Breast epithelium (tissue), 4 donors: ENCODE data around the gene RNF41. TPM values are rescaled to one million over a fixed set of nuclear protein-coding genes. Genes with fewer than 3 reads are reported as not detected.
A peak's percentile ranks its signal among the peaks of the same experiment; 100 is the strongest.

ENCODE experiments used
- DNase-seq, 2 donors: peaks; one replicate each; pipeline ENCODE4 v3.0.0-alpha.2; 2019; ENCODE audit warnings: low spot score in 2 of 2
- H3K27ac ChIP-seq, 2 donors: fragments of 200-600 bp; sonication (generic) in 1 of 2; one replicate each; pipeline ENCODE4 v1.5.1; 2016 to 2019; ENCODE audit warnings: mild to moderate bottlenecking in 1 of 2
- H3K27me3 ChIP-seq, 2 donors: fragments of 200-600 bp; sonication (generic) in 1 of 2; one replicate each; pipeline versions ENCODE4 v1.5.1 to v1.6.0; 2017 to 2019; ENCODE audit warnings: control low read depth in 1 of 2, mild to moderate bottlenecking in 1 of 2
- H3K36me3 ChIP-seq: fragments of 200-600 bp; one replicate; pipeline ENCODE4 v1.5.1; 2019
- H3K4me1 ChIP-seq, 2 donors: fragments of 200-600 bp; sonication (generic); one replicate each; pipeline ENCODE4 v1.5.1; 2016 to 2019; ENCODE audit warnings: control low read depth in 1 of 2
- H3K4me3 ChIP-seq, 3 donors: fragments of 200-600 bp; sonication (generic); 1 replicate in 2 of 3; 2 replicates in 1 of 3; pipeline ENCODE4 v1.5.1; 2016 to 2019; ENCODE audit warnings: mild to moderate bottlenecking in 3 of 3, moderate library complexity in 2 of 3
- H3K9me3 ChIP-seq, 2 donors: fragments of 200-600 bp; sonication (generic) in 1 of 2; one replicate each; pipeline ENCODE4 v1.5.1; 2016 to 2019; ENCODE audit warnings: control low read depth in 1 of 2
- POLR2A ChIP-seq: fragments of 450-650 bp; IDR thresholded peaks from one replicate; pipeline ENCODE4 v1.6.1; 2016; ENCODE audit warnings: antibody characterized with exemption, mild to moderate bottlenecking, moderate library complexity
- POLR2AphosphoS5 ChIP-seq, 3 donors: sonication (generic); formaldehyde crosslinking; IDR thresholded peaks; one replicate each; pipeline ENCODE4 v1.6.1; 2017; ENCODE audit warnings: antibody characterized with exemption in 3 of 3
- intact Hi-C: fragments of 100-400 bp; cut with DNase I; formaldehyde crosslinking; loops from one replicate; pipeline ENCODE4 v1.15.1; 2023; ENCODE audit warnings: low total_unique reads
- total RNA-seq, 3 donors: library from RNA; depleted of rRNA; stranded (reverse); fragments of >200 nt; gene quantifications; one replicate each; pipeline ENCODE4 v1.1.0, GENCODE V29; 2016
- TF ChIP-seq, protein P1 (sequence below), 3 donors: fragments of 450-650 bp; IDR thresholded peaks; one replicate each; pipeline ENCODE4 v1.5.1; 2016 to 2017; ENCODE audit warnings: antibody characterized with exemption in 3 of 3, mild to moderate bottlenecking in 3 of 3, moderate library complexity in 3 of 3

Gene RNF41
- total RNA-seq, 3 donors from 2014 or later: 64.4 to 86.6 (median 81.3) TPM

DNA sequence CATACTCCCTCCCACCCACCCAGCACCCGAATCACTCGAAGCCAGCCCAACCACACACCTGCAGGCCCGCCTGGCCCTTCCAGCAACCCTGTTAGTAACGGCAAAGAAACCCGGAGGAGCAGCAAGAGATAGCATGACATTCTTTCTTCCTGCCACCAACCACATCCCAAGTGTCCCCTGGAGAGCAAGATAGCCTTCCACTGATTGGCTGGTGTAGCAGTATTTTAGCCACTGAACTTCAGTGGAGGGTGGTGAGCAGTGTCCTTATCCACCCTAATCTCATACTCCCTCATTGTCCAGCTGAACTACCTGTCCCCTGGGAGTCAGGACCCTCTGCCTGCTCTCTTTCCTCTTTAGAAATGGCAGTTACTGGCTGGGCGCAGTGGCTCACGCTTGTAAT lies 7.4 kb upstream of the RNF41 start:
- TF ChIP-seq POLR2A (no peak), POLR2AphosphoS5 (IDR thresholded peaks at IDR 0.05) (no peak)
- TF ChIP-seq, protein P1, sequence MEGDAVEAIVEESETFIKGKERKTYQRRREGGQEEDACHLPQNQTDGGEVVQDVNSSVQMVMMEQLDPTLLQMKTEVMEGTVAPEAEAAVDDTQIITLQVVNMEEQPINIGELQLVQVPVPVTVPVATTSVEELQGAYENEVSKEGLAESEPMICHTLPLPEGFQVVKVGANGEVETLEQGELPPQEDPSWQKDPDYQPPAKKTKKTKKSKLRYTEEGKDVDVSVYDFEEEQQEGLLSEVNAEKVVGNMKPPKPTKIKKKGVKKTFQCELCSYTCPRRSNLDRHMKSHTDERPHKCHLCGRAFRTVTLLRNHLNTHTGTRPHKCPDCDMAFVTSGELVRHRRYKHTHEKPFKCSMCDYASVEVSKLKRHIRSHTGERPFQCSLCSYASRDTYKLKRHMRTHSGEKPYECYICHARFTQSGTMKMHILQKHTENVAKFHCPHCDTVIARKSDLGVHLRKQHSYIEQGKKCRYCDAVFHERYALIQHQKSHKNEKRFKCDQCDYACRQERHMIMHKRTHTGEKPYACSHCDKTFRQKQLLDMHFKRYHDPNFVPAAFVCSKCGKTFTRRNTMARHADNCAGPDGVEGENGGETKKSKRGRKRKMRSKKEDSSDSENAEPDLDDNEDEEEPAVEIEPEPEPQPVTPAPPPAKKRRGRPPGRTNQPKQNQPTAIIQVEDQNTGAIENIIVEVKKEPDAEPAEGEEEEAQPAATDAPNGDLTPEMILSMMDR (IDR thresholded peaks at IDR 0.05): no peak
- no peaks in the 10 kb centered on the region for H3K9me3 ChIP-seq
- no peak overlapping the region for H3K27ac ChIP-seq
- H3K36me3 ChIP-seq: no peaks in the 10 kb centered on the region
- intact Hi-C loops: no loop called here
- no peaks in the 10 kb centered on the region for H3K4me1 ChIP-seq
- no peaks in the 10 kb centered on the region for H3K27me3 ChIP-seq
- no peak overlapping the region for H3K4me3 ChIP-seq
- DNase-seq: no peak

DNA sequence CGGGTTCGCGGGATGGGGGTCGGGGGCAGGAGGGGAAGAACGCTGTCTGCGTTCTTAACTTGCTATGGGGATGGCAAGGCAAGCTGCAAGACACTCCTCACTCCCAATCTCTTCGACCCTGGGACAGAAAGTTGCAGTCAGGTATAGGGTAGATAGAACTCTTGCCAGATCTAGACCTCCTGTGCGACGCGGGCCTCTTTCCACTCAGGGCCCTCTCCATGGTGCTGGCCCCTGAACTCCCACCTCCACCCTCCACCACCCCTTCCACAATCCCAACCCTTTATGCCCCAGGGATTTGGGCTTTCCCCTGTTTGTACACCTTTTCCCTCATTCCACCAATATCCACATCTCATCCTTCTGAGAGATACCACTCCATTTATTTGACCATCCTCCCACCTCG lies 3.2 kb upstream of the RNF41 start:
- intact Hi-C loops: loop anchor here (2.0 kb wide), 1 partner anchor 34 kb away; no protein-coding TSS in a partner anchor
- no peaks in the 10 kb centered on the region for H3K9me3 ChIP-seq
- no peaks in the 10 kb centered on the region for H3K36me3 ChIP-seq
- H3K27me3 ChIP-seq: no peaks in the 10 kb centered on the region
- H3K4me3 ChIP-seq: peak overlapping the region; percentile 61 to 81 (median 61)
- no peak for DNase-seq
- TF ChIP-seq, protein P1 (IDR thresholded peaks at IDR 0.05): no peak
- TF ChIP-seq POLR2AphosphoS5 (IDR thresholded peaks at IDR 0.05) (no peak), POLR2A (no peak)
- peaks cover 0 to 6% of the 10 kb centered on the region in 2 donors for H3K4me1 ChIP-seq
- H3K27ac ChIP-seq: peak overlapping the region; percentile 92 to 95

DNA sequence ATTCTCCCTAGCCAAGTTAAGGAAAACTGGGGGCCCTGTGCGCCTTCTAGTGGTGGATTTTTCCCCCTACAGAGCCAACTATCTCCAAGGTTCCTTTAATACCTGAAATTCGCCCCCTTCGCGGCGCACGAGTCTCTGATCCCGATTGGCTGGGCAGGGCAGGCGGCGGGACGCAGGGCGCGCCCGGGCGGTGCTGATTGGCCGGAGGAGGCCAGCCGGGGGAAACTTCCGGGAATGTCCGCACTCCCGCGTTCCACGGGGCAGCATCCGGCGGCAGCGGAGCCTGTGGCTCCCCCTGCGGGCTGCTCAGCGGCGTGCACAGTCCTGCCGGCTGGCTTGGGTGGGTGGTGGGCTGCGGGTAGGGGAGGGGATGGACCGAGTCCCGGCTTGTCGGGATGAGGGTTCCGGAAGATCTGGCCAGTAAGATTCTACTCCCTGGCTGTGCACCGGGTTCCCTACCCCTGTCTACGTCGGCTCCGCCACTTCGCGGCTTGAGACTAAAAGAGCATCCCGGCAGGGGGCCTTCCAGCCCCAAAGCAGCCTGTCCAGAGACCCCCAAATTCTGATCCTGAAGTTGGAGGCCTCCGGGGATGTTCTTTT lies 2.5 kb upstream of the RNF41 start, which contains the start of gene NABP2:
TSS of gene NABP2 (plus strand) at position 241 of the 600 bp plus-strand sequence. CDS start 515 bp downstream, outside the sequence.
- TF ChIP-seq, protein P1 (IDR thresholded peaks at IDR 0.05): peak; percentile 79 to 94 (median 90)
- TF ChIP-seq POLR2A (no peak), POLR2AphosphoS5 (IDR thresholded peaks at IDR 0.05) (peak; percentile 70 to 88 (median 80))
- intact Hi-C loops: loop anchor here (2.0 kb wide), 1 partner anchor 33 kb away; no protein-coding TSS in a partner anchor
- Histone ChIP-seq H3K9me3 (no peaks in the 10 kb centered on the region), H3K36me3 (no peaks in the 10 kb centered on the region), H3K27me3 (no peaks in the 10 kb centered on the region), H3K4me3 (peak within 1 kb of the TSS; percentile 61 to 81 (median 61)), H3K27ac (peak within 1 kb of the TSS; percentile 92 to 95), H3K4me1 (peaks cover 0 to 6% of the 10 kb centered on the region in 2 donors)
- DNase-seq: peak; percentile 98

DNA sequence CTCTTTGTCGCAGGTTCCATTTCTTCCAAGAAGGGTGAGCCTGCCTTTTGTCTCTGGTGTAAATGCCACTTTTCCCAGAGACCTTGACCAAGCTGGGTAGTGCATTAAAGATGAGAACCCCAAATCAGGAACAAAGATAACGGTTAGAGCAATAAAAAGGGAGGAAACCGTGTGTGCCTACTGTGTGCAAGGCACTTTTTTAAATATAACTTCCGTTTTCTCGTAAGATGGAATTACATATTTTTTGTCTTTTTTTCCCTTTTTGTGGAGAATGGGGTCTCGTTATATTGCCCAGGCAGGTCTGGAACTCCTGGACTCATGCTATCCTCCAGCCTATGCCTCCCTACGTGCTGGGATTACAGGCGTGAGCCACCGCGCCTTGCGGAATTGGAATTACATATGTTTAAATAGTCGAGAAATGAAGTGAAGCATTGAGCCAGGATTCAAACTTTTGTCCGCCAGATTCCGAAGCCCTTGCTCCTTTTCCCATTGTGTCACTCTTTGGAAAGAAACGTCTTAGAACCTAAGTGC lies 1.9 kb upstream of the RNF41 start:
- H3K4me1 ChIP-seq: peaks cover 0 to 6% of the 10 kb centered on the region in 2 donors
- no peaks in the 10 kb centered on the region for H3K9me3 ChIP-seq
- no peaks in the 10 kb centered on the region for H3K36me3 ChIP-seq
- DNase-seq: no peak
- TF ChIP-seq, protein P1 (IDR thresholded peaks at IDR 0.05): no peak
- TF ChIP-seq POLR2AphosphoS5 (IDR thresholded peaks at IDR 0.05): no peak
- no peak for TF ChIP-seq POLR2A
- H3K27me3 ChIP-seq: no peaks in the 10 kb centered on the region
- H3K27ac ChIP-seq: peak overlapping the region; percentile 92 to 95
- intact Hi-C loops: loop anchor here (2.0 kb wide), 1 partner anchor 33 kb away; no protein-coding TSS in a partner anchor
- peak overlapping the region; percentile 61 to 81 (median 61) for H3K4me3 ChIP-seq

DNA sequence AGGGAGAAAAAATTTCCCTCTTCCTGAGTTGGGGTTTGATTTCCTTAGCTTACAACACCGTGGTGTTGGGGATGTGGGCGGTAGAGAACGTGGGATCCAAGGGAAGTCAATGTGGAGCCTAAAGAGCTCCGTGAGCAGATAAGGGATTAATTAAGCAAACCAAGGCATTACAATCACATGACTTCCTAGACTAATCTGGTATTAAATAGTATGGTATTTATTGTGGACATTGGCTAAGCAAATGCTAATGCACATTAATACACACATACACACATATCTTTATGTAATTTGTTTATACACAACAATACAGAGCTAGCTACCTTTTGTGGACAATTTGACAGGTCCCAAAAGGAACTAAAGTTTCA lies 791 bp upstream of the RNF41 start:
- intact Hi-C loops: no loop called here
- Histone ChIP-seq H3K27ac (peak overlapping the region; percentile 92 to 95), H3K27me3 (no peaks in the 10 kb centered on the region), H3K9me3 (no peaks in the 10 kb centered on the region), H3K36me3 (no peaks in the 10 kb centered on the region), H3K4me3 (peak overlapping the region; percentile 70 to 87 (median 83)), H3K4me1 (peaks cover 0 to 6% of the 10 kb centered on the region in 2 donors)
- no peak for DNase-seq
- TF ChIP-seq, protein P1 (IDR thresholded peaks at IDR 0.05): no peak
- TF ChIP-seq POLR2A (no peak), POLR2AphosphoS5 (IDR thresholded peaks at IDR 0.05) (no peak)
